ENCODE measurements around the gene TCF7L1.
"Not testable (repeated sequence)": the region's sequence is repeated elsewhere in the genome, so short reads cannot be mapped to it uniquely, and the experiment has no call there.

The TCF7L1 gene

GRCh38 chr2:85184231-85184630 is 51.0 kb downstream of the TCF7L1 start:
- DNase-seq (ENCODE audit: low read depth) = no peak

GRCh38 chr2:85184990-85185389 is 51.8 kb downstream of the TCF7L1 start:
- no peak for DNase-seq (ENCODE audit: low read depth)

GRCh38 chr2:85185431-85185940 is 52.3 kb downstream of the TCF7L1 start:
- DNase-seq (ENCODE audit: low read depth) = no peak

GRCh38 chr2:85187069-85187468 is 53.9 kb downstream of the TCF7L1 start:
- no peak for DNase-seq (ENCODE audit: low read depth)

- DNase-seq (ENCODE audit: low read depth) = no peak
These were observed 55.7 kb downstream of the TCF7L1 start for GRCh38 chr2:85188852-85189251.

GRCh38 chr2:85189606-85190270 is 56.5 kb downstream of the TCF7L1 start:
- no peak for DNase-seq (ENCODE audit: low read depth)

- no peak for DNase-seq (ENCODE audit: low read depth)
These were observed 58.0 kb downstream of the TCF7L1 start for GRCh38 chr2:85191157-85191556.

GRCh38 chr2:85194780-85195480 is 61.7 kb downstream of the TCF7L1 start:
- DNase-seq (ENCODE audit: low read depth) = no peak

- no peak for DNase-seq (ENCODE audit: low read depth)
These were observed 62.8 kb downstream of the TCF7L1 start for GRCh38 chr2:85195956-85196355.

GRCh38 chr2:85199698-85200097 is 66.5 kb downstream of the TCF7L1 start:
- DNase-seq (ENCODE audit: low read depth) = no peak

GRCh38 chr2:85209887-85210286 is 76.7 kb downstream of the TCF7L1 start:
- no peak for DNase-seq (ENCODE audit: low read depth)

GRCh38 chr2:85210511-85210910 is 77.3 kb downstream of the TCF7L1 start:
- DNase-seq (ENCODE audit: low read depth) = no peak

GRCh38 chr2:85211606-85212005 is 78.4 kb downstream of the TCF7L1 start:
- DNase-seq (ENCODE audit: low read depth) = not testable (repeated sequence)

GRCh38 chr2:85212841-85213240 is 79.6 kb downstream of the TCF7L1 start:
- no peak for DNase-seq (ENCODE audit: low read depth)

- DNase-seq (ENCODE audit: low read depth) = no peak
These were observed 80.2 kb downstream of the TCF7L1 start for GRCh38 chr2:85213404-85213803.

GRCh38 chr2:85213901-85214512 is 80.8 kb downstream of the TCF7L1 start:
- no peak for DNase-seq (ENCODE audit: low read depth)

GRCh38 chr2:85215081-85215447 is 81.9 kb downstream of the TCF7L1 start:
- DNase-seq (ENCODE audit: low read depth) = no peak

- DNase-seq (ENCODE audit: low read depth) = no peak
These were observed 82.5 kb downstream of the TCF7L1 start for GRCh38 chr2:85215448-85216401.

- no peak for DNase-seq (ENCODE audit: low read depth)
These were observed 83.7 kb downstream of the TCF7L1 start for GRCh38 chr2:85216927-85217326.

GRCh38 chr2:85221067-85221691 is 88.0 kb downstream of the TCF7L1 start:
- no peak for DNase-seq (ENCODE audit: low read depth)

- DNase-seq (ENCODE audit: low read depth) = no peak
These were observed 89.6 kb downstream of the TCF7L1 start for GRCh38 chr2:85222792-85223191.

GRCh38 chr2:85226783-85227182 is 93.6 kb downstream of the TCF7L1 start:
- DNase-seq (ENCODE audit: low read depth) = no peak
